Stomach (tissue), 9 donors: ENCODE data around the gene KRT6C. TPM values are rescaled to one million over a fixed set of nuclear protein-coding genes. Genes with fewer than 3 reads are reported as not detected.
A peak's percentile ranks its signal among the peaks of the same experiment; 100 is the strongest.

Experiments
- DNase-seq, 2 donors: peaks; one replicate each; pipeline versions ENCODE4 v3.0.0 to v3.0.0-alpha.2; 2013 to 2019
- H3K27ac ChIP-seq, 5 donors: fragments of 200-600 bp in 4 of 5; sonication (generic) in 4 of 5; one replicate each; pipeline ENCODE4 v1.5.1; 2013 to 2019; ENCODE audit warnings: mild to moderate bottlenecking in 1 of 5, moderate library complexity in 1 of 5
- H3K27me3 ChIP-seq, 3 donors: fragments of 200-600 bp; sonication (generic); one replicate each; pipeline ENCODE4 v1.5.1; 2017 to 2019; ENCODE audit warnings: mixed run types in 1 of 3
- H3K36me3 ChIP-seq, 4 donors: fragments of 200-600 bp; sonication (generic); 1 replicate in 3 of 4; 2 replicates in 1 of 4; pipeline ENCODE4 v1.5.1; 2016 to 2019
- H3K4me1 ChIP-seq, 4 donors: fragments of 200-600 bp; sonication (generic); one replicate each; pipeline ENCODE4 v1.5.1; 2016 to 2019
- H3K4me3 ChIP-seq, 4 donors: fragments of 200-600 bp; sonication (generic) in 3 of 4; one replicate each; pipeline ENCODE4 v1.5.1; 2016 to 2019; ENCODE audit warnings: mild to moderate bottlenecking in 1 of 4
- H3K9me3 ChIP-seq, 4 donors: fragments of 200-600 bp; sonication (generic); one replicate each; pipeline ENCODE4 v1.5.1; 2016 to 2019
- EP300 ChIP-seq: sonication (generic); formaldehyde crosslinking; IDR thresholded peaks from one replicate; pipeline ENCODE4 v1.6.1; 2017; ENCODE audit warnings: antibody characterized with exemption
- POLR2A ChIP-seq, 4 donors: fragments of 450-650 bp; IDR thresholded peaks; one replicate each; pipeline ENCODE4 v1.6.1; 2016; ENCODE audit warnings: antibody characterized with exemption in 4 of 4, control low read depth in 2 of 4, mild to moderate bottlenecking in 1 of 4, moderate library complexity in 1 of 4
- POLR2AphosphoS5 ChIP-seq, 3 donors: sonication (generic); formaldehyde crosslinking; IDR thresholded peaks; one replicate each; pipeline ENCODE4 v1.6.1; 2016; ENCODE audit warnings: antibody characterized with exemption in 3 of 3
- whole genome bisulfite sequencing, 5 donors: extraction: QIAGEN DNeasy Blood & Tissue Kit in 3 of 5; methylation state at CpG; one replicate each; pipeline versions ENCODE4 v1.1.5 to v1.1.7; 2013 to 2018; 5-methylcytosine and 5-hydroxymethylcytosine counted together
- intact Hi-C: fragments of 100-400 bp; cut with DNase I; formaldehyde crosslinking; loops from one replicate; pipeline ENCODE4 v1.15.1; 2023; ENCODE audit warnings: low total_unique reads
- polyA plus RNA-seq, 3 donors: library from polyadenylated mRNA; stranded (reverse); fragments of 200-250 nt; gene quantifications; one replicate each; pipeline ENCODE4 v1.2.3, GENCODE V29; 2013
- total RNA-seq, 5 donors: library from RNA; depleted of rRNA; stranded (reverse); fragments of >200 nt; gene quantifications; one replicate each; pipeline versions ENCODE4 v1.1.0 to v1.2.3, GENCODE V29; 2014 to 2016
- TF ChIP-seq, protein P1 (sequence below), 7 experiments: fragments of 450-650 bp in 4 of 7; fragments of 200-600 bp in 3 of 7; sonication (generic) in 3 of 7; IDR thresholded peaks; one replicate each; pipeline ENCODE4 v1.5.1; 2016 to 2019; ENCODE audit warnings: antibody characterized with exemption in 7 of 7, control low read depth in 2 of 7, mild to moderate bottlenecking in 1 of 7
- donor health status: healthy with polysubstance abuse.
- donor health status: Bipolar disorder and iron deficiency.
- donor health status: healthy.

Gene KRT6C
- total and polyA plus RNA-seq, 8 donors, result 0.31 to 12.4 (median 0.43) TPM; not detected in 5

DNA sequence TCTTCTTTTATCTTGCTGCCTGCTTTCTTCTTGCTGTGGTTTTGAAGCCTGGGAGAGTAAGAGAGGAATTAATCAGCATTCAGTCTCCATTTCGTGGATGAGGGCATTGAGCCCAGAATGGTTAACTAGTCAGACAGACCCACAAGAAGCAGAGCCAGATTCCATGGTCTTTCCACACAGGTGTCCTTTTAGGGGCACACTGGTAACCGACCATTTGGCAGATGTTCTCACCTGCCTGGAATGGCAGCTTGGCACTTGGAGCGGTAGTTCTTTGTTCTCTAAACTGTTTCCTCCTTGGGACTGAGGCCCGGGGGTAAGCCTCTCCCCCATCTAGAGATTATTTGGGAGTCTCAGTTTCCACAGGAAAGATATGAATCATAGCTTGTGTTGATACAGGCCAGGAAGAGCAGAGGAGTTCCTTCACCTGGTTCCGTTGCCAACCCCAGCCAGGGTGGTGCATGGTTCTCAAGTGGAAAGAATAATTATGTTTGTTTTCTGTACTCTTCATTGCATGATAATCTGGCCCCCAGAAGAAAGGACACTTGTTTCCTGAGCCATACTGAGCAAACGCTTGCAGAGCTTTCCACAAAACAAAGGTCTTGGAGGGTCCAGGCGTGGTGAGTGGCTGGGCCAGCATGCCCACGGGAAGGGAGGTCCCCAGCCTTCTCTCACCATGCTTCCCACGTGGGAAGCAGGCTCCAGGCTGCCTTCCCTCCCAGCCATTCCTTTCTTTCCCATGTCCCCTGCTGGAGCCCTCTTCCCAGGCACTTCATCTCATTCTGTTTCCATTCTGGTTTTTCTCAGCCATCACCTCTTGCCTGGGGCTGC is 37.4 kb downstream of the KRT6C start:
- no peak overlapping the region for H3K4me3 ChIP-seq
- H3K4me1 ChIP-seq, result no peaks in the 10 kb centered on the region
- intact Hi-C loops, result no loop called here
- H3K27ac ChIP-seq, result peak overlapping the region in 1 of 5 donors; percentile 35
- 37 to 53% (median 39%) methylated on average over 9 of the region's 9 CpGs for WGBS, 5 donors
- peak in 1 of 2 donors; percentile 26 for DNase-seq
- no peaks in the 10 kb centered on the region for H3K36me3 ChIP-seq
- H3K27me3 ChIP-seq, result peaks cover 0 to 34% (median 0%) of the 10 kb centered on the region in 3 donors
- TF ChIP-seq EP300 (no peak), POLR2AphosphoS5 (IDR thresholded peaks at IDR 0.05) (no peak)
- TF ChIP-seq, protein P1, sequence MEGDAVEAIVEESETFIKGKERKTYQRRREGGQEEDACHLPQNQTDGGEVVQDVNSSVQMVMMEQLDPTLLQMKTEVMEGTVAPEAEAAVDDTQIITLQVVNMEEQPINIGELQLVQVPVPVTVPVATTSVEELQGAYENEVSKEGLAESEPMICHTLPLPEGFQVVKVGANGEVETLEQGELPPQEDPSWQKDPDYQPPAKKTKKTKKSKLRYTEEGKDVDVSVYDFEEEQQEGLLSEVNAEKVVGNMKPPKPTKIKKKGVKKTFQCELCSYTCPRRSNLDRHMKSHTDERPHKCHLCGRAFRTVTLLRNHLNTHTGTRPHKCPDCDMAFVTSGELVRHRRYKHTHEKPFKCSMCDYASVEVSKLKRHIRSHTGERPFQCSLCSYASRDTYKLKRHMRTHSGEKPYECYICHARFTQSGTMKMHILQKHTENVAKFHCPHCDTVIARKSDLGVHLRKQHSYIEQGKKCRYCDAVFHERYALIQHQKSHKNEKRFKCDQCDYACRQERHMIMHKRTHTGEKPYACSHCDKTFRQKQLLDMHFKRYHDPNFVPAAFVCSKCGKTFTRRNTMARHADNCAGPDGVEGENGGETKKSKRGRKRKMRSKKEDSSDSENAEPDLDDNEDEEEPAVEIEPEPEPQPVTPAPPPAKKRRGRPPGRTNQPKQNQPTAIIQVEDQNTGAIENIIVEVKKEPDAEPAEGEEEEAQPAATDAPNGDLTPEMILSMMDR (IDR thresholded peaks at IDR 0.05), result no peak
- no peaks in the 10 kb centered on the region for H3K9me3 ChIP-seq

- WGBS, 5 donors, result 70 to 87% (median 80%) methylated on average over 6 of the region's 6 CpGs
- Histone ChIP-seq H3K4me1 (no peaks in the 10 kb centered on the region), H3K9me3 (no peaks in the 10 kb centered on the region), H3K4me3 (no peak overlapping the region), H3K36me3 (no peaks in the 10 kb centered on the region), H3K27me3 (peaks cover 0 to 36% (median 0%) of the 10 kb centered on the region in 3 donors), H3K27ac (peak overlapping the region in 1 of 5 donors; percentile 35)
- intact Hi-C loops, result no loop called here
- no peak for TF ChIP-seq EP300
- no peak for TF ChIP-seq POLR2AphosphoS5 (IDR thresholded peaks at IDR 0.05)
- TF ChIP-seq, protein P1 (IDR thresholded peaks at IDR 0.05), result no peak
- TF ChIP-seq POLR2A (IDR thresholded peaks at IDR 0.05), result no peak
- DNase-seq, result no peak
Measured at GRCh38 chr12:52435659-52435999, 38.0 kb downstream of the KRT6C start.

- Histone ChIP-seq H3K27ac (no peak overlapping the region), H3K27me3 (peaks cover 0 to 33% (median 0%) of the 10 kb centered on the region in 3 donors), H3K9me3 (no peaks in the 10 kb centered on the region), H3K36me3 (no peaks in the 10 kb centered on the region), H3K4me1 (no peaks in the 10 kb centered on the region), H3K4me3 (no peak overlapping the region)
- no peak for DNase-seq
- intact Hi-C loops, result no loop called here
- WGBS, 5 donors, result 90 to 94% (median 93%) methylated on average over 6 of the region's 6 CpGs
- TF ChIP-seq EP300, result no peak
- no peak for TF ChIP-seq POLR2AphosphoS5 (IDR thresholded peaks at IDR 0.05)
- TF ChIP-seq, protein P1 (IDR thresholded peaks at IDR 0.05), result no peak
- TF ChIP-seq POLR2A (IDR thresholded peaks at IDR 0.05), result no peak
Measured at GRCh38 chr12:52434760-52435530, 38.7 kb downstream of the KRT6C start.

DNA sequence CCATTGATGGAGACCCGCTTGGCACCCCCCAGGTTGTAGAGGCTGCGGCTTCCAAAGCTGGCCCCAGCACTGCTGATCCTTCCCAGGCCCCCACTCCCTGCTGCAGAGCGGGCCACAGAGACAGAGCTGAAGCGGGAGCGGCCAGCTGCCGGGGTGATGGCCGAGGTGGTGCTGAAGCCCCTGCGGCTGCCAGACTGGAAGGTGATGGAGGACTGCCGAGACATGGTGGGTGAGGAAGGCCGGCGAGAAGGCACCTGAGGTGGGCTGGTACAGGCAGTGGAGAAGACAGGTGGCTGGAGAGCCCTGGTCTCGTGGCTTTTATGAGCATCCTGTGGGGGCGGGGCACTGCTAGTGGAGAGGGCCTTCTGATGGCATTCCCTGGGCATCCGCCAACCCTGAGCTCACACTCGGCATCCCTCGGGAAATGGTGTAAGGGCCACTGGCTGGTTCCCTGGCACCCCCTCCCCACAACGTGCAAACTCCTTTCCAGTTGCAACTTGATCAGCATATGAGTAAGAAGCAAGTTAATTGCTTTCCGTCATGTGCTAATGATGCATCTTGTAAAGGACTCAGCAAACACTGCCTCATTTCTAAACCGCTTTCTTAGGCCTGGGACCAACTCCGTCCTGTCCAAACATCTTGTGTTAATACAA is 39.4 kb downstream of the KRT6C start, which contains the start of gene KRT75:
Gene KRT75 (minus strand): TSS at position 291 of the 653 bp plus-strand sequence. CDS start 67 bp downstream, at position 224.
- Histone ChIP-seq H3K9me3 (no peaks in the 10 kb centered on the region), H3K36me3 (no peaks in the 10 kb centered on the region), H3K27ac (no peak within 1 kb of the TSS), H3K4me3 (no peak within 1 kb of the TSS), H3K4me1 (no peaks in the 10 kb centered on the region), H3K27me3 (peaks cover 0 to 25% (median 0%) of the 10 kb centered on the region in 3 donors)
- no peak for DNase-seq
- 82 to 89% (median 86%) methylated on average over 17 to 20 of the region's 20 CpGs for WGBS, 5 donors
- TF ChIP-seq POLR2AphosphoS5 (IDR thresholded peaks at IDR 0.05) (no peak), EP300 (no peak), POLR2A (IDR thresholded peaks at IDR 0.05) (no peak)
- TF ChIP-seq, protein P1 (IDR thresholded peaks at IDR 0.05), result no peak
- intact Hi-C loops, result no loop called here
